OCI-LY7 (cell line): ENCODE data around the gene PTPN14.

Experiments used
- EZH2phosphoT487 ChIP-seq: fragments of 200-600 bp; sonication (generic); IDR thresholded peaks from 2 replicates; pipeline ENCODE4 v1.6.1; 2018; ENCODE audit warnings: low read depth, borderline replicate concordance, mild to moderate bottlenecking, mixed run types, antibody characterized with exemption, low read length, moderate library complexity, mixed read lengths
- TF ChIP-seq, protein P1 (sequence below): fragments of 200-600 bp; sonication (generic); conservative IDR thresholded peaks from 2 replicates; pipeline ENCODE4 v1.5.1; 2014; ENCODE audit warnings: mild to moderate bottlenecking, antibody characterized with exemption, low read length, moderate library complexity, mixed read lengths

DNA sequence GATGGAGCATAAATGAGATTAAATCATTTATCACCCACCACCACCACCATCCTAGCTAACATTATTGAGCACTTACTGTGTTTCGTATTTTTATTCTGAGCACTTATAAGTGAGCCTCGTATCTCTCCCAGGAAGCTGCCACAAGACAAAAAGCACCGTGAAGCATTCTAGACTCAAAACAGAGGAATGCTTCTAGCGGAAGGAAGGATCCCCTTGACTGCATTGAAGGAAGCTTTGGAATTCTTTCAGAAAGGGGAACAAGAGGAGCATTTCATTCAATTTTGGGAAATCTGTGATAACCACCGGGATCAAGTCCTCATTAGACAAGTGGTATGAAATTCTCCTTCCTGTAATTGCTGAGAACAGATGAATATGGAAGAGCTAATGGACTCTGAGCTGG is 66.3 kb downstream of the PTPN14 start:
- TF ChIP-seq, protein P1, sequence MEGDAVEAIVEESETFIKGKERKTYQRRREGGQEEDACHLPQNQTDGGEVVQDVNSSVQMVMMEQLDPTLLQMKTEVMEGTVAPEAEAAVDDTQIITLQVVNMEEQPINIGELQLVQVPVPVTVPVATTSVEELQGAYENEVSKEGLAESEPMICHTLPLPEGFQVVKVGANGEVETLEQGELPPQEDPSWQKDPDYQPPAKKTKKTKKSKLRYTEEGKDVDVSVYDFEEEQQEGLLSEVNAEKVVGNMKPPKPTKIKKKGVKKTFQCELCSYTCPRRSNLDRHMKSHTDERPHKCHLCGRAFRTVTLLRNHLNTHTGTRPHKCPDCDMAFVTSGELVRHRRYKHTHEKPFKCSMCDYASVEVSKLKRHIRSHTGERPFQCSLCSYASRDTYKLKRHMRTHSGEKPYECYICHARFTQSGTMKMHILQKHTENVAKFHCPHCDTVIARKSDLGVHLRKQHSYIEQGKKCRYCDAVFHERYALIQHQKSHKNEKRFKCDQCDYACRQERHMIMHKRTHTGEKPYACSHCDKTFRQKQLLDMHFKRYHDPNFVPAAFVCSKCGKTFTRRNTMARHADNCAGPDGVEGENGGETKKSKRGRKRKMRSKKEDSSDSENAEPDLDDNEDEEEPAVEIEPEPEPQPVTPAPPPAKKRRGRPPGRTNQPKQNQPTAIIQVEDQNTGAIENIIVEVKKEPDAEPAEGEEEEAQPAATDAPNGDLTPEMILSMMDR = no peak
- TF ChIP-seq EZH2phosphoT487 = no peak
